AG09319 (cell line): ENCODE data around the gene FOXO3.

Experiments
- DNase-seq: peaks from one replicate; pipeline ENCODE4 v3.0.0-alpha.2; 2010; ENCODE audit warnings: low read depth; ENCODE audit errors: extremely low read depth
- CTCF ChIP-seq: IDR thresholded peaks from 2 replicates; pipeline ENCODE4 v1.5.1; 2011; ENCODE audit warnings: low read depth, mild to moderate bottlenecking, inconsistent platforms, low read length, moderate library complexity

FOXO3 gene

DNA sequence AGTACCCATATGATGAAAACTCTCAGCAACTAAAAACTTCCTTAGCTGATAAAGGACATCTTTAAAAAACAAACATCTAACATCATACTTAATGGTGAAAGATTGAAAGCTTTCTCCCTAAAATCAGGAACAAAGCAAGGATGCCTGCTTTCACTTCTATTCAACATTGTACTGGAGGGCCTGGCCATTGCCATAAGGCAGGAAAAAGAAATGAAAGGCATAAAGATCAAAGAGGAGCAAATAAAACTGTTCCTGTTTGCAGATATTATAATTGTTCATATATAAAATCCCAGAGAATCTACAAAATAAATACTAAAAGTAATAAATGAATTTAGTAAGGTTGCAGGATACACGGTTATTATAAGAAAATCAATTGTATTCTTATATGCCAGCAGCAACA lies 162.9 kb downstream of the FOXO3 start:
- DNase-seq = no peak
- TF ChIP-seq CTCF = no peak

DNA sequence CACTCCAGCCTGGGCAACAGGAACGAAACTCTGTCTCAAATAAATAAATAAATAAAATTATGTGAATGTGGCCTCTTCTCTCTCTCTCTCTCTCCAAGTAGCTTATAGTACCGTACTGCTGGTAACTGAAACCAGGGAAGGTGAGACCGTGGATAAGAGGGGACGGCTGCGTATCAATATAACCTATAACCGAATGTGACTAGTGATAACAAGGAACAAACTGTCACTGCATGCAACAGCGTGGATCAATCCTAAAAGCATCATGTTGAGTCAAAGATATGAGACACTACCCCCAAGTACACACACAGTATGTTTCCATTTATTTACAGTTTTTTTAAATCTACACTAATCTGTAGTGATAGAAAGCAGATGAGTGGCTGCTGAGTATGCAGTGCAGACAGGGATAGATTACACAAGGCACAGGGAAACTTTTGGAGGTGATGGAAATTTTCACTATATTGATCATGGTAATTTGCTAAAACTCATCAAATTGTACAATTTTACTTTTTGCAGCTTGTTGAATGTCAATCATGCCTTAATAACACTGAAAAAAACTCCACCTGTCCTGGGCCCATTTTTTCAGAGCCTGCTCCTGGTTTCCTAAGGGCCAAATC lies 166.1 kb downstream of the FOXO3 start:
- no peak for TF ChIP-seq CTCF
- DNase-seq = no peak

GRCh38 chr6:108727966-108728730 lies 167.4 kb downstream of the FOXO3 start:
- DNase-seq = no peak
- TF ChIP-seq CTCF = no peak

- DNase-seq = no peak
- TF ChIP-seq CTCF = no peak
These were observed 168.1 kb downstream of the FOXO3 start for GRCh38 chr6:108728826-108729225.

DNA sequence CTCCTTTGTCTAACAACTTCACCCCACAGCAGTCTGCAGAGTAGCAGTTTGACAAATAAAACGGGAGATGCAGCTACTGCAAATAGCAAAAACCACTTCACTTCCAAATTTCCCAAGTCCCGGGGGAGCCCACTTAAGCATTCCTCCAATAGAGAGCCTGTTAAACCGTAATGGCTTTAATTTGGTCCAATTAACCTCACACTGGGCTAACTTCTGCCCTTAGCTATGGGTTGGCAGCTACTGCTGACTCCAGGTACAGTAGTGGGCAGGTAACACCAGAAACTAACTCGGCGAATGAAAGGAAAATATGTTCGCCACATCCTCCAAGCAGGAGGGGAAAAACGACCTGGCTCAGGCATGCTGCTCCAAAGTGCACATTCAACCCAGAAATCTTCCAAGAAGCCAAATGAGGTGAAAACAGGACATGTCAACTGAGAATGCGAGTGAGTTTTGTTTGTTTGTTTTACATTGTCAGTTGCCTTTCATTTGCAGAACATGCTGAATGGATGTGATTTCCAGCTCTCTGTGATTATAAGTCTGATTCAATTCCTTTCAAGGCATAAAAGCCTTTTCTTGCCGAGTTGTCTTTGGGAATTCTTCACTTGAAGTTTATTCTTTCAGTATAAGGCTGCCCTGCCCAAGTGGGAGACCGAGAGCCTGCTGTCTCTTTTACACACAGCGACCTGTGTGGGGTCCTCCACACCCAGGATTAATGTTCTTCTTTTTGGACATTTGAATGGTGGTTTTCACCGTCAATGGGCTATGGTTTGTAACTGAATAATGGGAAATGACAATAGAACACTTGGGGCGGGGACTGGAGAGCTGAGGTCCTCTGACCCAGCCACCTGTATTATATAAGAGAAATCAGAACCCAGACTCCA lies 170.2 kb downstream of the FOXO3 start:
- no peak for DNase-seq
- no peak for TF ChIP-seq CTCF

DNA sequence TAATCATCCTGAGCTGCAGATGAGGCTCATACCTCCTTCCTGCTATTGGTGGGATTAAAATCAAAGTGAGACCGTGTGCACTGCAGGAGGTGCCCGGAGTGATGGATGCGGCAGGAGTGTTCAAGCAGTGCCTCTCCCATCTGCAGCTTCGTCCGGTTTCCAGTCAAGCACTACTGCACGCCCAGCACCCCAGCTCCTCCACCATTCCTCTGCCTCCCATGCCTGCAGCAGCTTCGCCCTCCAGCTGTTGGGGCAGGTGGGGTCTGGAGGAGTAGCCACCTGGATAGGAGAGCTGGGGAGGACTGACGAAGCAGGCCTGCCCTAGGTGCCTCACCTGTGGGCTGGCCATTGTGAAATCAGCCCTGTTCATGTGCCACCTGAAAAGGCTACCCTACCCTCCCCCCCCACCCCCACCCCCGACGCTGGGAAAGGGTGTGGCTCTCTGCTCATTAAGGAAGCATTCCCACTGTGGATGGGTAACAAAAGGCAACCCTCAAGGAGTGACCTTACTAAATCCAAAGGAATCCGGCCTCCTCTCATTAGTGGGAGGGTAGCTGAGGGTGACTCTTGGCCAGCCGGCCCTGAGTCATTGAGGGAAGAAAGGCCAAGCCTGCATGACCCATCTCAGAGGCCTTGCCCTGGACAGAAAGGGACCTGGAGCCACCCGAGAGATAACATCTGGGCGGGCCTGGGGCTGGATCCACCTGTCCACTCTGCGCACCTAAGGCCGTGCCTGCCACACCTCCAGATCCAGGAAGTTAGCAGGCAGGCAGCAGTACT lies 171.6 kb downstream of the FOXO3 start:
- no peak for DNase-seq
- no peak for TF ChIP-seq CTCF
